ENCODE measurements around the gene CEACAM8.
"Not testable (repeated sequence)": the region's sequence is repeated elsewhere in the genome, so short reads cannot be mapped to it uniquely, and the experiment has no call there.

CEACAM8 gene

GRCh38 chr19:42555317-42555716 is 39.4 kb downstream of the CEACAM8 start:
- Histone ChIP-seq H3K9me3 (ENCODE audit: control insufficient read depth, insufficient read depth, low read length) (0 out of 2 replicates have a peak, but pooled peaks cover under 1% of the 10 kb centered on the region), H3K36me3 (ENCODE audit: control insufficient read depth, insufficient read depth, low read length) (no peaks in the 10 kb centered on the region), H3K4me3 (ENCODE audit: low read length) (no peak overlapping the region), H3K27ac (ENCODE audit: low read length) (no peak overlapping the region), H3K4me1 (ENCODE audit: control insufficient read depth, insufficient read depth, low read length) (peaks cover 6% of the 10 kb centered on the region; the same call in 1 of the 2 replicates), H3K27me3 (ENCODE audit: control insufficient read depth, insufficient read depth, low read length) (no peaks in the 10 kb centered on the region)
- DNase-seq (ENCODE audit: low read depth, low spot score), result no peak
- WGBS (ENCODE audit: insufficient coverage, insufficient read length), result no CpG with 5 or more reads among the region's 5 CpGs

GRCh38 chr19:42554046-42554575 is 40.6 kb downstream of the CEACAM8 start:
- WGBS (ENCODE audit: insufficient coverage, insufficient read length), result no CpG with 5 or more reads among the region's 3 CpGs
- no peak for DNase-seq (ENCODE audit: low read depth, low spot score)

GRCh38 chr19:42553292-42554045 is 41.3 kb downstream of the CEACAM8 start:
- DNase-seq (ENCODE audit: low read depth, low spot score), result no peak
- H3K27me3 ChIP-seq (ENCODE audit: control insufficient read depth, insufficient read depth, low read length), result no peaks in the 10 kb centered on the region
- H3K36me3 ChIP-seq (ENCODE audit: control insufficient read depth, insufficient read depth, low read length), result no peaks in the 10 kb centered on the region
- H3K4me1 ChIP-seq (ENCODE audit: control insufficient read depth, insufficient read depth, low read length), result peaks cover 4% of the 10 kb centered on the region; the same call in 1 of the 2 replicates
- no CpG with 5 or more reads among the region's 8 CpGs for WGBS (ENCODE audit: insufficient coverage, insufficient read length)
- H3K4me3 ChIP-seq (ENCODE audit: low read length), result no peak overlapping the region
- H3K27ac ChIP-seq (ENCODE audit: low read length), result no peak overlapping the region
- 0 out of 2 replicates have a peak, but pooled peaks cover 2% of the 10 kb centered on the region for H3K9me3 ChIP-seq (ENCODE audit: control insufficient read depth, insufficient read depth, low read length)

More at GRCh38 chr19:42554046-42554575, 40.6 kb downstream of the CEACAM8 start:
- no peak overlapping the region for H3K27ac ChIP-seq (ENCODE audit: low read length)
- H3K27me3 ChIP-seq (ENCODE audit: control insufficient read depth, insufficient read depth, low read length), result no peaks in the 10 kb centered on the region
- no peaks in the 10 kb centered on the region for H3K36me3 ChIP-seq (ENCODE audit: control insufficient read depth, insufficient read depth, low read length)
- H3K4me3 ChIP-seq (ENCODE audit: low read length), result no peak overlapping the region
- H3K9me3 ChIP-seq (ENCODE audit: control insufficient read depth, insufficient read depth, low read length), result 0 out of 2 replicates have a peak, but pooled peaks cover 2% of the 10 kb centered on the region
- peaks cover 6% of the 10 kb centered on the region; the same call in 1 of the 2 replicates for H3K4me1 ChIP-seq (ENCODE audit: control insufficient read depth, insufficient read depth, low read length)

- WGBS (ENCODE audit: insufficient coverage, insufficient read length), result no CpG with 5 or more reads among the region's 8 CpGs
- H3K4me1 ChIP-seq (ENCODE audit: control insufficient read depth, insufficient read depth, low read length), result peaks cover 3% of the 10 kb centered on the region; the same call in 1 of the 2 replicates
- no peaks in the 10 kb centered on the region for H3K36me3 ChIP-seq (ENCODE audit: control insufficient read depth, insufficient read depth, low read length)
- 0 out of 2 replicates have a peak, but pooled peaks cover 2% of the 10 kb centered on the region for H3K9me3 ChIP-seq (ENCODE audit: control insufficient read depth, insufficient read depth, low read length)
- H3K27ac ChIP-seq (ENCODE audit: low read length), result no peak overlapping the region
- no peak for DNase-seq (ENCODE audit: low read depth, low spot score)
- no peak overlapping the region for H3K4me3 ChIP-seq (ENCODE audit: low read length)
- H3K27me3 ChIP-seq (ENCODE audit: control insufficient read depth, insufficient read depth, low read length), result no peaks in the 10 kb centered on the region
Measured at GRCh38 chr19:42552086-42553065, 42.3 kb downstream of the CEACAM8 start.

- not testable (repeated sequence) for H3K4me3 ChIP-seq (ENCODE audit: low read length); H3K27me3 ChIP-seq (ENCODE audit: control insufficient read depth, insufficient read depth, low read length)
Measured at GRCh38 chr19:42550521-42550920, 44.2 kb downstream of the CEACAM8 start.

GRCh38 chr19:42549067-42549466 is 45.7 kb downstream of the CEACAM8 start:
- not testable (repeated sequence) for H3K4me3 ChIP-seq (ENCODE audit: low read length); H3K27me3 ChIP-seq (ENCODE audit: control insufficient read depth, insufficient read depth, low read length); DNase-seq (ENCODE audit: low read depth, low spot score); H3K4me1 ChIP-seq (ENCODE audit: control insufficient read depth, insufficient read depth, low read length); H3K27ac ChIP-seq (ENCODE audit: low read length); H3K9me3 ChIP-seq (ENCODE audit: control insufficient read depth, insufficient read depth, low read length); H3K36me3 ChIP-seq (ENCODE audit: control insufficient read depth, insufficient read depth, low read length)
- WGBS (ENCODE audit: insufficient coverage, insufficient read length), result no CpG with 5 or more reads among the region's 1 CpG

More at GRCh38 chr19:42550521-42550920, 44.2 kb downstream of the CEACAM8 start:
- DNase-seq (ENCODE audit: low read depth, low spot score); H3K9me3 ChIP-seq (ENCODE audit: control insufficient read depth, insufficient read depth, low read length); H3K4me1 ChIP-seq (ENCODE audit: control insufficient read depth, insufficient read depth, low read length); H3K27ac ChIP-seq (ENCODE audit: low read length); H3K36me3 ChIP-seq (ENCODE audit: control insufficient read depth, insufficient read depth, low read length): not testable (repeated sequence)
- no CpG with 5 or more reads among the region's 6 CpGs for WGBS (ENCODE audit: insufficient coverage, insufficient read length)

GRCh38 chr19:42548552-42548951 is 46.2 kb downstream of the CEACAM8 start:
- DNase-seq (ENCODE audit: low read depth, low spot score), result no peak

GRCh38 chr19:42547929-42548328 is 46.8 kb downstream of the CEACAM8 start:
- H3K27ac ChIP-seq (ENCODE audit: low read length), result no peak overlapping the region
- no peaks in the 10 kb centered on the region for H3K27me3 ChIP-seq (ENCODE audit: control insufficient read depth, insufficient read depth, low read length)
- H3K9me3 ChIP-seq (ENCODE audit: control insufficient read depth, insufficient read depth, low read length), result 0 out of 2 replicates have a peak, but pooled peaks cover 2% of the 10 kb centered on the region
- H3K4me1 ChIP-seq (ENCODE audit: control insufficient read depth, insufficient read depth, low read length), result no peaks in the 10 kb centered on the region; the same call in 1 of the 2 replicates
- DNase-seq (ENCODE audit: low read depth, low spot score), result no peak
- no peak overlapping the region for H3K4me3 ChIP-seq (ENCODE audit: low read length)
- no peaks in the 10 kb centered on the region for H3K36me3 ChIP-seq (ENCODE audit: control insufficient read depth, insufficient read depth, low read length)
- WGBS (ENCODE audit: insufficient coverage, insufficient read length), result no CpG with 5 or more reads among the region's 2 CpGs

More at GRCh38 chr19:42548552-42548951, 46.2 kb downstream of the CEACAM8 start:
- no peaks in the 10 kb centered on the region for H3K27me3 ChIP-seq (ENCODE audit: control insufficient read depth, insufficient read depth, low read length)
- no peak overlapping the region for H3K4me3 ChIP-seq (ENCODE audit: low read length)
- no peaks in the 10 kb centered on the region for H3K36me3 ChIP-seq (ENCODE audit: control insufficient read depth, insufficient read depth, low read length)
- H3K9me3 ChIP-seq (ENCODE audit: control insufficient read depth, insufficient read depth, low read length), result 0 out of 2 replicates have a peak, but pooled peaks cover 2% of the 10 kb centered on the region
- WGBS (ENCODE audit: insufficient coverage, insufficient read length), result no CpG with 5 or more reads among the region's 4 CpGs
- no peak overlapping the region for H3K27ac ChIP-seq (ENCODE audit: low read length)
- no peaks in the 10 kb centered on the region; the same call in 1 of the 2 replicates for H3K4me1 ChIP-seq (ENCODE audit: control insufficient read depth, insufficient read depth, low read length)

GRCh38 chr19:42546831-42547500 is 47.8 kb downstream of the CEACAM8 start:
- 0 out of 2 replicates have a peak, but pooled peaks cover 2% of the 10 kb centered on the region for H3K9me3 ChIP-seq (ENCODE audit: control insufficient read depth, insufficient read depth, low read length)
- DNase-seq (ENCODE audit: low read depth, low spot score), result no peak
- no peaks in the 10 kb centered on the region for H3K27me3 ChIP-seq (ENCODE audit: control insufficient read depth, insufficient read depth, low read length)
- no peaks in the 10 kb centered on the region for H3K4me1 ChIP-seq (ENCODE audit: control insufficient read depth, insufficient read depth, low read length)
- no peaks in the 10 kb centered on the region for H3K36me3 ChIP-seq (ENCODE audit: control insufficient read depth, insufficient read depth, low read length)
- H3K27ac ChIP-seq (ENCODE audit: low read length), result no peak overlapping the region
- WGBS (ENCODE audit: insufficient coverage, insufficient read length), result no CpG with 5 or more reads among the region's 4 CpGs
- no peak overlapping the region for H3K4me3 ChIP-seq (ENCODE audit: low read length)
